Gastrocnemius medialis (tissue), 4 donors: ENCODE results near the gene PTMS. TPM values are rescaled to one million over a fixed set of nuclear protein-coding genes. Genes with fewer than 3 reads are reported as not detected.

Source experiments
- ATAC-seq, 2 donors: fragments of 150-250 bp; one replicate each; pipeline ENCODE4 v1.9.1; 2016
- DNase-seq, 2 donors: peaks; one replicate each; pipeline ENCODE4 v3.0.0-alpha.2; 2019
- H3K27ac ChIP-seq, 4 donors: fragments of 200-600 bp; sonication (generic); 1 replicate in 1 of 4; 2 replicates in 3 of 4; pipeline ENCODE4 v1.5.1; 2016 to 2018; ENCODE audit warnings: mild to moderate bottlenecking in 2 of 4, moderate library complexity in 1 of 4
- H3K27me3 ChIP-seq, 3 donors: fragments of 200-600 bp; sonication (generic) in 2 of 3; 1 replicate in 1 of 3; 2 replicates in 2 of 3; pipeline versions ENCODE4 v1.5.1 to v1.6.0; 2016 to 2019; ENCODE audit warnings: mild to moderate bottlenecking in 1 of 3, moderate library complexity in 1 of 3
- H3K36me3 ChIP-seq, 2 donors: fragments of 200-600 bp; sonication (generic) in 1 of 2; one replicate each; pipeline ENCODE4 v1.5.1; 2017 to 2018
- H3K4me1 ChIP-seq, 2 donors: fragments of 200-600 bp; sonication (generic) in 1 of 2; one replicate each; pipeline ENCODE4 v1.5.1; 2016 to 2017; ENCODE audit warnings: mild to moderate bottlenecking in 2 of 2
- H3K4me3 ChIP-seq, 4 donors: fragments of 200-600 bp; sonication (generic) in 3 of 4; 1 replicate in 1 of 4; 2 replicates in 3 of 4; pipeline ENCODE4 v1.5.1; 2016 to 2019; ENCODE audit warnings: mild to moderate bottlenecking in 2 of 4
- H3K9me3 ChIP-seq, 3 donors: fragments of 200-600 bp; sonication (generic) in 2 of 3; 1 replicate in 1 of 3; 2 replicates in 2 of 3; pipeline ENCODE4 v1.5.1; 2016 to 2019
- POLR2A ChIP-seq, 2 donors: fragments of 450-650 bp; IDR thresholded peaks; one replicate each; pipeline ENCODE4 v1.6.1; 2017; ENCODE audit warnings: antibody characterized with exemption in 2 of 2, mild to moderate bottlenecking in 2 of 2, moderate library complexity in 2 of 2
- in situ Hi-C, 4 donors: fragments of 200-750 bp; cut with MboI; loops; one replicate each; pipeline versions ENCODE4 v1.15.0 to v1.8.0; 2017; ENCODE audit warnings: low sequenced_read_pairs in 4 of 4
- intact Hi-C: fragments of 100-400 bp; cut with DNase I; formaldehyde crosslinking; loops from one replicate; pipeline ENCODE4 v1.15.1; 2023; ENCODE audit warnings: low total_unique reads
- total RNA-seq, 4 donors: library from RNA; depleted of rRNA; stranded (reverse); fragments of >200 nt; gene quantifications; one replicate each; pipeline versions ENCODE4 v1.1.0 to v1.2.3, GENCODE V29; 2016
- TF ChIP-seq, protein P1 (sequence below), 5 experiments: fragments of 450-650 bp in 3 of 5; fragments of 200-600 bp in 2 of 5; sonication (generic) in 2 of 5; IDR thresholded peaks in 4 of 5; conservative IDR thresholded peaks in 1 of 5; 1 replicate in 4 of 5; 2 replicates in 1 of 5; pipeline ENCODE4 v1.5.1; 2016 to 2019; ENCODE audit warnings: antibody characterized with exemption in 5 of 5, mild to moderate bottlenecking in 3 of 5, moderate library complexity in 3 of 5

Gene PTMS
- total RNA-seq, 4 donors from 2014 or later, result 15.0 to 40.4 (median 31.5) TPM

DNA sequence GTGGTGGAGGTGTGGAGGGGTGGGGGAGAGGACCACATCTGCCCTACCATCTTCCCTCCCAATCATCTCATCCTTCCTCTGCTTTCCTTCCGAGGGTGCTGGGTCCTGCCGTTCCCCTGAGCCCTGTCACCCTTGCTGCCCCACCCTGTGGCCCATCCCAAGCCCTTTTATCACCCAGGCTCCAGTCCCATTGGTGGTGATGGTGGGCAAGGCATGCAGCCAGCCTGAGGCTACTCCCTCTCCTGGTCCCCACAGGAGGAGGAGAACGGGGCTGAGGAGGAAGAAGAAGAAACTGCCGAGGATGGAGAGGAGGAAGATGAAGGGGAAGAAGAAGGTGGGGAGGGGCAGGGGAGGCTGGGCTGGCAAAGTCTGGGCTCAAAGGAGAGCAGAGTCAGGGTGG is 3.5 kb downstream of the PTMS start:
- no peak for ATAC-seq
- peaks cover 19 to 20% of the 10 kb centered on the region in 2 donors for H3K4me1 ChIP-seq
- no peaks in the 10 kb centered on the region for H3K36me3 ChIP-seq
- H3K27ac ChIP-seq, result no peak overlapping the region
- in situ Hi-C loops, result no loop called here
- H3K4me3 ChIP-seq, result no peak overlapping the region
- peaks cover 0 to 9% (median 0%) of the 10 kb centered on the region in 3 donors for H3K27me3 ChIP-seq
- no peaks in the 10 kb centered on the region for H3K9me3 ChIP-seq
- intact Hi-C loops, result loop anchor here (5.0 kb wide), 1 partner anchor 107 kb away; the partner anchor contains the start of gene ING4
- DNase-seq, result no peak
- TF ChIP-seq POLR2A (IDR thresholded peaks at IDR 0.05), result no peak
- TF ChIP-seq, protein P1, sequence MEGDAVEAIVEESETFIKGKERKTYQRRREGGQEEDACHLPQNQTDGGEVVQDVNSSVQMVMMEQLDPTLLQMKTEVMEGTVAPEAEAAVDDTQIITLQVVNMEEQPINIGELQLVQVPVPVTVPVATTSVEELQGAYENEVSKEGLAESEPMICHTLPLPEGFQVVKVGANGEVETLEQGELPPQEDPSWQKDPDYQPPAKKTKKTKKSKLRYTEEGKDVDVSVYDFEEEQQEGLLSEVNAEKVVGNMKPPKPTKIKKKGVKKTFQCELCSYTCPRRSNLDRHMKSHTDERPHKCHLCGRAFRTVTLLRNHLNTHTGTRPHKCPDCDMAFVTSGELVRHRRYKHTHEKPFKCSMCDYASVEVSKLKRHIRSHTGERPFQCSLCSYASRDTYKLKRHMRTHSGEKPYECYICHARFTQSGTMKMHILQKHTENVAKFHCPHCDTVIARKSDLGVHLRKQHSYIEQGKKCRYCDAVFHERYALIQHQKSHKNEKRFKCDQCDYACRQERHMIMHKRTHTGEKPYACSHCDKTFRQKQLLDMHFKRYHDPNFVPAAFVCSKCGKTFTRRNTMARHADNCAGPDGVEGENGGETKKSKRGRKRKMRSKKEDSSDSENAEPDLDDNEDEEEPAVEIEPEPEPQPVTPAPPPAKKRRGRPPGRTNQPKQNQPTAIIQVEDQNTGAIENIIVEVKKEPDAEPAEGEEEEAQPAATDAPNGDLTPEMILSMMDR (IDR thresholded peaks at IDR 0.05 in 4 of 5, conservative IDR thresholded peaks at IDR 0.05 in 1 of 5), result no peak

DNA sequence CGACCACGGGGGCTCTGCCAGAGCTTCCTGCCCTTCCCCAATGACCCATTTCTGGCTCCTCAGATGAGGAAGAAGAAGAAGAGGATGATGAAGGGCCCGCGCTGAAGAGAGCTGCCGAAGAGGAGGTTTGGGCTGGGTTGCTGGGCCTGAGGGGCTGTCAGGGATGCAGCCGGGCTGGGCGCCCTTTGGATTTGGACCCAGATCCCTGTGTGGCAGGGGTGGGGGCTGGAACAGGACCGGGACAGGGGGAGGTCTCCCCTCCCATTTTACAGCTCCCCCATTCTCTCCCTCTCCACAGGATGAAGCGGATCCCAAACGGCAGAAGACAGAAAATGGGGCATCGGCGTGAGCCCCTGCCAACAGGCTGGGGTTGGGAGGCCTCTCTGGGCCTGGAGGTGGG is 3.9 kb downstream of the PTMS start:
- no peaks in the 10 kb centered on the region for H3K36me3 ChIP-seq
- in situ Hi-C loops (no loop called here), intact Hi-C loops (no loop called here)
- H3K4me1 ChIP-seq, result peaks cover 18 to 20% of the 10 kb centered on the region in 2 donors
- H3K27me3 ChIP-seq, result peaks cover 0 to 8% (median 0%) of the 10 kb centered on the region in 3 donors
- peak overlapping the region in 1 of 4 donors; percentile 46 for H3K27ac ChIP-seq
- H3K4me3 ChIP-seq, result no peak overlapping the region
- DNase-seq (no peak), ATAC-seq (no peak)
- TF ChIP-seq, protein P1 (IDR thresholded peaks at IDR 0.05 in 4 of 5, conservative IDR thresholded peaks at IDR 0.05 in 1 of 5), result no peak
- no peak for TF ChIP-seq POLR2A (IDR thresholded peaks at IDR 0.05)
- H3K9me3 ChIP-seq, result no peaks in the 10 kb centered on the region

DNA sequence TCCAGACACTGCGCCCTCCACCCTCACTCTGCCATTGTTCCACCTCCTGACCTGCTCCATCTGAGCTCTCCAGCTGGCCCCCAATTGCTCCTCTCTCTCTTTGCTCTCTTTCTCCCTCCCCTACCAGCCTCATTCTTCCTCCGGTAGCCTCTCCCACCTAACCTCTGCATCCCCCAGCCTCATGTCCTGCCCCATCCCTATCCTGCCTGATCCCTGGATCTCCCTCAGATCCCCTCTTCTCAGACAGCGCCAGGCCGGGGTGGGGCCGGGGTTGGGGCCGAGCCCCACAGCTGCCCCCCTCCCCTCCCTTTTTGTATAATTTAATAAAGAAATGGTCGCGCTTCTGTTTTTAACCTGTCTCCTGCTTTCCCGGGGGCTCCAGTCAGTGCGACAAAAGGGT is 4.4 kb downstream of the PTMS start:
- no peak for TF ChIP-seq POLR2A (IDR thresholded peaks at IDR 0.05)
- TF ChIP-seq, protein P1 (IDR thresholded peaks at IDR 0.05 in 4 of 5, conservative IDR thresholded peaks at IDR 0.05 in 1 of 5), result no peak
- intact Hi-C loops (no loop called here), in situ Hi-C loops (no loop called here)
- H3K9me3 ChIP-seq, result no peaks in the 10 kb centered on the region
- peaks cover 15 to 20% of the 10 kb centered on the region in 2 donors for H3K4me1 ChIP-seq
- DNase-seq (no peak), ATAC-seq (no peak)
- H3K27me3 ChIP-seq, result peaks cover 0 to 3% (median 0%) of the 10 kb centered on the region in 3 donors
- peak overlapping the region in 3 of 4 donors; percentile 35 to 46 (median 40) for H3K27ac ChIP-seq
- H3K36me3 ChIP-seq, result no peaks in the 10 kb centered on the region
- no peak overlapping the region for H3K4me3 ChIP-seq

DNA sequence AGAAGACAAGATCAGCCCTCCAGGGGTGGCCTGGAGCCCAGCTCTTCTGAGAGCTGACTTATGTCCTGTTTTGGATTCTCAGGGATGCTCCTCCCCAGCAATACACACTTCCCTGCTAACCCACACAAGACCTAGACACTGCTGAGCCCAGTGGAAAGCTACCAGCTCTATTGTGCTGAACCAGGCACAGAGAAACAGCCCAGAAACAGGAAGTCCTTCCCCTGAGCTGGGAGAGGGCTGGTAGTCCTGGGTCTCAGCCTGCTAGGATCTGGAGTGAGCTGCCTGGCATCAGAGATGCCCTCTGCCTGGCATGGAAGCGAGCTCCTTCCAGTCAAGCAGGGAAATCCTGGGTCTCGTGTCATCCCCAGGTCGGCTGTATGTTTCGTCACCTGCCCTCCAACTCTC is 4.9 kb downstream of the PTMS start:
- ATAC-seq (no peak), DNase-seq (no peak)
- no peaks in the 10 kb centered on the region for H3K9me3 ChIP-seq
- intact Hi-C loops (no loop called here), in situ Hi-C loops (no loop called here)
- H3K36me3 ChIP-seq, result no peaks in the 10 kb centered on the region
- TF ChIP-seq, protein P1 (IDR thresholded peaks at IDR 0.05 in 4 of 5, conservative IDR thresholded peaks at IDR 0.05 in 1 of 5), result no peak
- no peak for TF ChIP-seq POLR2A (IDR thresholded peaks at IDR 0.05)
- no peak overlapping the region for H3K4me3 ChIP-seq
- H3K4me1 ChIP-seq, result peaks cover 12 to 20% of the 10 kb centered on the region in 2 donors
- no peaks in the 10 kb centered on the region for H3K27me3 ChIP-seq
- peak overlapping the region in 3 of 4 donors; percentile 35 to 48 (median 46) for H3K27ac ChIP-seq
